Stimulated activated CD4-positive, alpha-beta T cell treated with anti-CD3 and anti-CD28 coated beads, Interleukin-2, amount 100 ng/mL, for 48 hours (primary cell): ENCODE results near the gene ARHGAP21.
A peak's percentile ranks its signal among the peaks of the same experiment; 100 is the strongest.
"Not testable (repeated sequence)": the region's sequence is repeated elsewhere in the genome, so short reads cannot be mapped to it uniquely, and the experiment has no call there.

ENCODE experiments used
- DNase-seq, 2 donors: peaks; one replicate each; pipeline ENCODE4 v3.0.0-alpha.2; 2020

ARHGAP21 gene

DNA sequence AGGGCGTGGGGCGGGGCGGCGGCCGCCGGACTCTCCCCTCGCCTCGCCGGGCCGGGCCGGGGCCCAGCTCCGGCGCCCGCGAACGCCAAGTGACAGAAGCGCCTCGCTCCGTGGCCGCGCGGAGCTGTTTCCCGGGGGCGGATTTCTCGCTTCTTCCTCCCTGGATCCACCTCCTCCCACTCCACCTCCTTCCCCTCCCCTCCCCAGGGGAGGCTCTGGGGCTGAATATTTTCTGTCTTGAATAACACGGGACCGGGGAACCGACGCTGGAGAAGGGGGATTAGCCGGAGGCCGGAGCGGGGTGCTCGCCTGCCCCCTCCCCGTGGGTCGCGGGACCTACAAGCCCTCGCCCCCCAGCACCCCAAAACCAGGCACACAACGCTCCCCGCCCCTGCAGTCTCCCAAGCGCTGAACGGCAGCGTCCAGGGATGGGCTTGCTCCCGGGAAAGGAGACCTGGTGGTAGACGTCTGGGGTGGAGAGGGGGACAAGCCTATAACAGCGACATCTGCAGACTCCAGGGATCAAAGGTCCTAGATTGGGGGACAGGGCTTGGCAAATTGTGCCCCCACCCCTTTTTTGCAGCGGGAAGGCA is at the start of gene ARHGAP21:
Gene ARHGAP21, minus strand, starts transcription at position 100 of the 593 bp plus-strand sequence. CDS start 1,988 bp downstream, outside the sequence.
- peak in 1 of 2 donors; percentile 23 for DNase-seq

DNA sequence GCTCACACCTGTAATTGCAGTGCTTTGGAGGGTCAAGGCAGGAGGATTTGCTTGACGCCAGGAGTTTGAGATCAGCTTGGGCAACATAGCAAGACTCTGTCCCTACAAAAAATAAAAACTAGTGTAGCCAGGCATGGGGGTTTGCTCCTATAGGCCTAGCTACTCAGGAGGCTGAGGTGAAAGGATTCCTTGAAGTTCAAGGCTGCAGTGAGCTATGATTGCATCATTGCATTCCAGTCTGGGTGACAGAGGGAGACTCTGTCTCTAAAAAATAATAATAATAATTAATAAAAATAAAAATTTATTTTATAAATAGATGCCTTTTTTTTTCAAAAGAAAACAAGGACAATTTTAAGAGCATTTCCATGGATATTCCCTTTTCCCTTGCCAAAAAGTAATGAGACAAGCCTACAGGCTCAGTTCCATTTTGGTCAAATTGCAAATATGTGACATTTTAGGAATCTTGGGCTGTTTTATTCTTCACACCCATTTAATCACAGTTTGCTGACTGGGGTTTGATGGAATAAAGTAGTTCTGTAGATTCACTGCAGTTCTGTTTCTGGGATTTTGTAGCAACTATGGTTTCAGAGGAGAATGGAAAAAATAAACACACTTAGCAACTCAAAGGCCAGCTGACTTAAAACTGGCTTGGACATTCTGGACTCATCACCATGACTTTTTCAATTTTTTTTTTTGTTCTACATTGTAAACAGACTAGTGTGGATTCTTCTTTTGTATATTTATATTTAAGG is 48.4 kb upstream of the ARHGAP21 start:
- no peak for DNase-seq

GRCh38 chr10:24764991-24765390 is 41.3 kb upstream of the ARHGAP21 start:
- DNase-seq: not testable (repeated sequence)

GRCh38 chr10:24762966-24763623 is 39.4 kb upstream of the ARHGAP21 start:
- no peak for DNase-seq

DNA sequence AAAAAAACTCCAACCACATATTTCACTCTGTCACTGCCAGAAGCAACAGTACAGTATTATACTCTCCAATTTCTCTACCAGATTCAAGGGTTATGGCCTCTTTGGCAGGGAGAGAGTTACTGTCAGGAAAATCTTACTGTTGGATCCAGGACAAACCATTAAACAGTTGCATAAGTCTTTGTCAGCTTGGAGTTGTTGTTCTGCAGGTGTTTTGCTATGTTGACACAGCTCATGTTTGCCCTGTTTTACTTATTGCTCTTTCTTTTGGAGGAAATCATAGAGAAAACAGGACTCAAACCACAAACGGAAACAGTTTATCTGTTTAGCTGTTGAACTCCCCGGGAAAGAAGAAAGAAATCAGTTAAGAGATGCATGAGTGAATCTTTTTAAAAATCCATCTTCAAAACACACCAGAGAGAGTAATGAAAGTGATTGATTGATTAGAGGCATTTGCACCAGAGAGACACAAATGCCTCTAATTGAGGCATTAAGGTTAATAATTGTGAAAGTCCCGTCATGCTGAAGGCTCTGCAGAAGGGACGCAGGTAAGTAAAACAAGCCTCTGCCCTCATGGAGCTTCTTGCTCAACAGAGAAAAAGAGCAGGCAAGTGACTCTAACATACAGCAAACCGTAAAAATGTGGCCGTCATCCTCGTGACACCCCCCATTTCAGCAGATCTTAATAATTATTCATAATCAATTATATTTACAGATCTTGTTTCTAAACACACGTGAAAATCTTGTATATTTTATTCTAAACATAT is 38.7 kb upstream of the ARHGAP21 start:
- no peak for DNase-seq

DNA sequence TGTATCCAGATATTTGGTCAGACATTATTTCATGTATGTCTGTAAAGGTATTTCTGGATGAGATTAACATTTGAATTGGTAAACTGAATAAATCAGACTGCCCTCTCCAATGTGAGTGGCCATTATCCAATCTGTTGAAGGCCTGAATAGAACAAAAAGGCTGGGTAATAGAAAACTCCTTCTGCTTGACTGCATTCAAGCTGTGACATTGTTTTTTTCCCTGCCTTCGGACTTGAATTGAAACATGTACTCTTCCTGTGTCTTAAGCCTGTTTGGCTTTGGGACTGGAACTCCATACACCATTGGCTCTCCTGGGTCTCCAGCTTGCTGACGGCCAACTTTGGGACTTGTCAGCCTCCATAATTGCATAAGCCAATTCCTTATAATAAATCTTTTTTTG is 36.0 kb upstream of the ARHGAP21 start:
- no peak for DNase-seq

DNA sequence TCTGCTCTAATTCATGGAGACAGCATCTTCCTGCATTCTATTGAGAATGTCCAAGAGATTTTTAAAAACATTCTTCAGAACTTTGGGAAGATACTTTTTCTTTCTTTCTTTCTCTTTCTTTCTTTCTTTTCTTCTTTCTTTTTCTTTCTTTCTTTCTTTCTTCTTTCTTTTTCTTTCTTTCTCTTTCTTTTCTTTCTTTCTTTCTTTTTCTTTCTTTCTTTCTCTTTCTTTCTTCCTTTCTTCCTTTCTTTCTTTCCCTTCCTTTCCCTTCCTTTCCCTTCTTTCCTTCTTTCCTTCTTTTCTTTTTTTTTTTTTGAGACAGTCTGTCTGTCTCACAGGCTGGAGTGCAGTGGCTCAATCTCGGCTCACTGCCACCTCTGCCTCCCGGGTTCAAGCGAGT is 34.6 kb upstream of the ARHGAP21 start:
- not testable (repeated sequence) for DNase-seq

- DNase-seq: no peak
Observed at GRCh38 chr10:24756283-24756682, 32.6 kb upstream of the ARHGAP21 start.

- no peak for DNase-seq
Observed at GRCh38 chr10:24751716-24752115, 28.0 kb upstream of the ARHGAP21 start.

DNA sequence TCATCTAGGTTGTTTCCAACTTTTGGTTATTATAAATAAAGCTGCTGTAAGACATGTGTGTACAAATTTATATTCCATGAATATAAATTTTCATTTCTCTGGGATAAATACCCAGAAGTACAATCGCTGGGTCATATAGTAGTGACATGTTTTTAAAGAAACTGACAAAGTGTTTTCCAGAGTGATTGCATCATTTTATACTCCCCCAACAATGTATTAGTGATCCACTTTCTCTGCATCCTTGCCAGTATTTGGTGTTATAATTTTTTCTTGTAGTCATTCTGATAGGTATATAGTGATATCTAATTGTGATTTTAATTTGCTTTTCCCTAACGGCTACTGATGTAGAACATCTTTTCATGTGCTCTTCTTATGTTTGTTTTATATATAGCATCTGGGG is 27.0 kb upstream of the ARHGAP21 start:
- no peak for DNase-seq

GRCh38 chr10:24748214-24748613 is 24.5 kb upstream of the ARHGAP21 start:
- no peak for DNase-seq

- no peak for DNase-seq
Observed at GRCh38 chr10:24744946-24745345, 21.3 kb upstream of the ARHGAP21 start.

GRCh38 chr10:24740714-24741113 is 17.0 kb upstream of the ARHGAP21 start:
- DNase-seq: no peak

DNA sequence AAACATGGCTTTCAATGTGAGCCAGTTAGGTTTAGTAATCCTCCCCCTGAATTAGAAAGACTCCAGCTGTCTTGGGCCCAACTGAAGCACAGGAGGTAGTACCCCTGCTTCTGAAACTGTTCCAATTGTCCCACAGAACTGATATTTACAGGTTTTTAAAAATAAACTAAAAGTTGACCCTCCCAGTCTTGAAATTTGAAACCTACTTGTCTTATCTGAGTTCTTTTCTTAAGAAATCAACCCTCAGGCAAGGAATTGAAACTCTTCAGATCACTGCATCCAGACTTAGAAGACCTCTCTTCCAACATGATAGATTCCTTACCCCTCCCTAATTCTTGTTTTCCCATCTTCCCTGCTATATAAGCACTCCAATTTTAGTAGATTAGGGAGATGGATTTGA is 13.3 kb upstream of the ARHGAP21 start:
- DNase-seq: no peak

- no peak for DNase-seq
Observed at GRCh38 chr10:24731942-24732341, 8.3 kb upstream of the ARHGAP21 start.

GRCh38 chr10:24730811-24731210 is 7.1 kb upstream of the ARHGAP21 start:
- no peak for DNase-seq

DNA sequence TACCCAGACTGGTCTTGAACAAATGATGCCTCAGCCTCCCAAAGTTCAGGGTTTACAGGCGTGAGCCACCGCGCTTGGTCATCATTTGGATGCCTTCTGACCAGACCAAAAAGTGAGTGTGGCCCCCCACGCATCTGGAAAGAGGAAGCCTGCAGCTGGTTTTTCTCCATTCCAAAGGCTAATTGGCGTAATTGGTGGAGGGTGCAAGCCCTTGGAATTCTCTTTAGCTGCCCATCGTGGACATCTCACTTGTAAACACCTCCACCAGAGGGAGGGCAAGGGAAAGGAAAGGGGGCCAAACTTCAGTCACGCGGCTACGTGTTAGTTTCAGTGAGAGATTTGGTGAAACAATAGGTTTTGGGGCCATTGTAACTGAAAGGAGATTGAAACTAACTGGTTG is 4.1 kb upstream of the ARHGAP21 start:
- no peak for DNase-seq

GRCh38 chr10:24726626-24727025 is 2.9 kb upstream of the ARHGAP21 start:
- DNase-seq: no peak

GRCh38 chr10:24726029-24726428 is 2.3 kb upstream of the ARHGAP21 start:
- DNase-seq: not testable (repeated sequence)

DNA sequence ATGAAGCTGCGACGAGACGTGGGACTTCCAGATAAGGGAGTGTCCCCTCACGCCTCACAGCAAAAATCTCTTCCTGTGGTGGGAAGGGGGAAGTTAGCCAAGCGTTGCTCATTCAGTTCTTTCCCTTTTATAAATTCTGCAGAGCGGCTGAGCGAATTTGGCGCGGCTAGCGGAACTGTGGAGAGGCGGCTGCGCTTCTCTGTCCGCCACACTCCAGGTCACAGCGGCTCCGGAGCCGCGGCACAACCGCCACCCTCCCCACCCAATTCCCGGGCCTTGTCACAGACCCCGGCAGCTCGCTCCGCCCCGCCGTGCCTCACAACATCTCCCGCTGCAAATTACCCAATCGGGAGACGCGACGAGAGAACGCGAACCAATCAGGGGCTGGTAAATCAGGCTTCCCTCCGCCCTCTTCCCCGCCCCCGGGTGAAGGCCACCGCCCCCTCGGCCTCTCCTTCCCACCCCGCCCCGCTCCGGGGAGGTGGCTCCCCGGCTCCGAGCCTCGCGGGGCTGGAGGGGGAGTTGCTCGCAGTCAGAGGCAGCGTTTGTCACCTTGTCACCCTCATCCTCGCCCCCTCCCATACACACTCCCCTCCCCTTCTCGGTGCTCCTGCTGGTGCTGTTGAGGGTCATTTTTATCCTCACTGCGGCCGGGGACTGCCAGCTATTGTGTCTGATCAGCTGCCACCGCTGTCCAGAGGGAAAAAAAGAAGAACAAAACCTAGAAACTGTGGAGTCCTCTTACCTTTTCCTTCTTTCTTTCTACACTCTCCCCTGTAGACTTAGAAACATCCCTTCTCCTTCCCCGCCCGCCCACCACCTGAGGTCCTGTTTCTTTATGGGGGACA is 918 bp upstream of the ARHGAP21 start:
- DNase-seq: peak; percentile 92 to 95

- DNase-seq: peak in 1 of 2 donors; percentile 4
Observed at GRCh38 chr10:24723386-24723787, 300 bp downstream of the ARHGAP21 start.

GRCh38 chr10:24722676-24723385 is 856 bp downstream of the ARHGAP21 start:
- peak in 1 of 2 donors; percentile 23 for DNase-seq
